HEK293 (cell line): ENCODE measurements around the gene CLCN2.

ENCODE experiments used
- CTCF ChIP-seq: fragments of 450-650 bp; formaldehyde crosslinking; IDR thresholded peaks from 2 replicates; pipeline ENCODE4 v1.5.1; 2016; ENCODE audit warnings: missing biosample characterization, missing genetic modification characterization
- MZF1 ChIP-seq: fragments of 450-650 bp; formaldehyde crosslinking; IDR thresholded peaks from 2 replicates; pipeline ENCODE4 v1.5.1; 2017; ENCODE audit warnings: missing biosample characterization, missing genetic modification characterization, borderline replicate concordance
- REST ChIP-seq: fragments of 450-650 bp; formaldehyde crosslinking; IDR thresholded peaks from 2 replicates; pipeline ENCODE4 v1.5.1; 2016; ENCODE audit warnings: missing biosample characterization, missing genetic modification characterization
- TCF7L2 ChIP-seq: IDR thresholded peaks from 2 replicates; pipeline ENCODE4 v1.6.1; 2011; ENCODE audit warnings: low read depth, mild to moderate bottlenecking, inconsistent platforms, low read length, moderate library complexity, borderline replicate concordance
- ZBTB7A ChIP-seq: fragments of 450-650 bp; formaldehyde crosslinking; IDR thresholded peaks from 2 replicates; pipeline ENCODE4 v1.5.1; 2016; ENCODE audit warnings: low read depth, missing biosample characterization, missing genetic modification characterization
- ZNF174 ChIP-seq: fragments of 450-650 bp; formaldehyde crosslinking; IDR thresholded peaks from 2 replicates; pipeline ENCODE4 v1.5.0; 2017; ENCODE audit warnings: missing biosample characterization, mild to moderate bottlenecking, missing genetic modification characterization
- ZNF274 ChIP-seq, 2 experiments: fragments of 200-500 bp in 1 of 2; fragments of 450-650 bp in 1 of 2; sonication (Bioruptor generic) in 1 of 2; formaldehyde crosslinking in 1 of 2; IDR thresholded peaks; 2 replicates each; pipeline versions ENCODE4 v1.5.1 to v1.6.1; 2014 to 2016; ENCODE audit warnings: borderline replicate concordance in 1 of 2, inconsistent platforms in 1 of 2, low read length in 1 of 2, missing biosample characterization in 1 of 2, missing genetic modification characterization in 1 of 2
- ZNF362 ChIP-seq: fragments of 450-650 bp; formaldehyde crosslinking; IDR thresholded peaks from 2 replicates; pipeline ENCODE4 v1.5.1; 2016; ENCODE audit warnings: missing biosample characterization, missing genetic modification characterization
- ZNF449 ChIP-seq: fragments of 450-650 bp; formaldehyde crosslinking; IDR thresholded peaks from 2 replicates; pipeline ENCODE4 v1.5.1; 2017; ENCODE audit warnings: missing biosample characterization, mild to moderate bottlenecking, missing genetic modification characterization, moderate library complexity
- ZNF518A ChIP-seq: fragments of 450-650 bp; formaldehyde crosslinking; conservative IDR thresholded peaks from 2 replicates; pipeline ENCODE4 v1.5.1; 2016; ENCODE audit warnings: low read depth, missing biosample characterization, missing genetic modification characterization
- ZNF707 ChIP-seq: fragments of 450-650 bp; formaldehyde crosslinking; IDR thresholded peaks from 2 replicates; pipeline ENCODE4 v1.5.1; 2016; ENCODE audit warnings: missing biosample characterization, missing genetic modification characterization

GRCh38 chr3:184388164-184388935 is 26.9 kb upstream of the CLCN2 start:
- TF ChIP-seq ZNF518A = no peak
- no peak for TF ChIP-seq CTCF
- no peak for TF ChIP-seq ZNF174 (tag by site-specific recombination)
- no peak for TF ChIP-seq REST (tag by site-specific recombination)
- TF ChIP-seq ZNF274 (IDR thresholded peaks at IDR 0.05; ENCODE audit: low read length) = no peak
- no peak for TF ChIP-seq ZNF274 (tag by site-specific recombination; IDR thresholded peaks at IDR 0.05; ENCODE audit: borderline replicate concordance)
- no peak for TF ChIP-seq ZNF449 (tag by site-specific recombination)
- no peak for TF ChIP-seq ZNF707
- TF ChIP-seq ZBTB7A (tag by site-specific recombination) = no peak
- TF ChIP-seq TCF7L2 = no peak
- TF ChIP-seq ZNF362 (tag by site-specific recombination) = no peak
- TF ChIP-seq MZF1 = no peak
